Tibial nerve (tissue), 4 donors: ENCODE data around the gene NFKBIE. TPM values are rescaled to one million over a fixed set of nuclear protein-coding genes. Genes with fewer than 3 reads are reported as not detected.

Experiments
- DNase-seq, 2 donors: peaks; one replicate each; pipeline ENCODE4 v3.0.0-alpha.2; 2019; ENCODE audit warnings: low spot score in 2 of 2
- H3K27ac ChIP-seq, 4 donors: fragments of 200-600 bp; sonication (generic) in 3 of 4; one replicate each; pipeline ENCODE4 v1.5.1; 2017 to 2019; ENCODE audit warnings: mild to moderate bottlenecking in 1 of 4
- H3K27me3 ChIP-seq, 2 donors: fragments of 200-600 bp; sonication (generic) in 1 of 2; one replicate each; pipeline versions ENCODE4 v1.5.1 to v1.6.0; 2017 to 2019
- H3K36me3 ChIP-seq, 3 donors: fragments of 200-600 bp; sonication (generic); one replicate each; pipeline ENCODE4 v1.5.1; 2018 to 2019
- H3K4me1 ChIP-seq, 4 donors: fragments of 200-600 bp; sonication (generic) in 3 of 4; one replicate each; pipeline ENCODE4 v1.5.1; 2017 to 2019
- H3K4me3 ChIP-seq, 4 donors: fragments of 200-600 bp; sonication (generic) in 3 of 4; one replicate each; pipeline ENCODE4 v1.5.1; 2017 to 2019; ENCODE audit warnings: mild to moderate bottlenecking in 1 of 4, moderate library complexity in 1 of 4
- H3K9me3 ChIP-seq, 4 donors: fragments of 200-600 bp; sonication (generic) in 3 of 4; one replicate each; pipeline ENCODE4 v1.5.1; 2017 to 2019
- EP300 ChIP-seq, 2 donors: sonication (generic); formaldehyde crosslinking; IDR thresholded peaks; one replicate each; pipeline ENCODE4 v1.6.1; 2017; ENCODE audit warnings: antibody characterized with exemption in 2 of 2, mild to moderate bottlenecking in 1 of 2
- POLR2A ChIP-seq, 2 donors: fragments of 450-650 bp; IDR thresholded peaks; one replicate each; pipeline ENCODE4 v1.6.1; 2017; ENCODE audit warnings: antibody characterized with exemption in 2 of 2, mild to moderate bottlenecking in 2 of 2, moderate library complexity in 2 of 2
- WGBS, 2 donors: methylation state at CpG; one replicate each; pipeline ENCODE4 v1.1.5; 2018; 5-methylcytosine and 5-hydroxymethylcytosine counted together
- total RNA-seq, 4 donors: library from RNA; depleted of rRNA; stranded (reverse); fragments of >200 nt; gene quantifications; one replicate each; pipeline ENCODE4 v1.1.0, GENCODE V29; 2016
- TF ChIP-seq, protein P1 (sequence below), 5 experiments: fragments of 200-600 bp in 3 of 5; fragments of 450-650 bp in 2 of 5; sonication (generic) in 3 of 5; IDR thresholded peaks; one replicate each; pipeline ENCODE4 v1.5.1; 2016 to 2019; ENCODE audit warnings: antibody characterized with exemption in 5 of 5, mild to moderate bottlenecking in 3 of 5, moderate library complexity in 2 of 5

Gene NFKBIE
- total RNA-seq, 4 donors from 2014 or later, result 12.7 to 20.7 (median 16.0) TPM

DNA sequence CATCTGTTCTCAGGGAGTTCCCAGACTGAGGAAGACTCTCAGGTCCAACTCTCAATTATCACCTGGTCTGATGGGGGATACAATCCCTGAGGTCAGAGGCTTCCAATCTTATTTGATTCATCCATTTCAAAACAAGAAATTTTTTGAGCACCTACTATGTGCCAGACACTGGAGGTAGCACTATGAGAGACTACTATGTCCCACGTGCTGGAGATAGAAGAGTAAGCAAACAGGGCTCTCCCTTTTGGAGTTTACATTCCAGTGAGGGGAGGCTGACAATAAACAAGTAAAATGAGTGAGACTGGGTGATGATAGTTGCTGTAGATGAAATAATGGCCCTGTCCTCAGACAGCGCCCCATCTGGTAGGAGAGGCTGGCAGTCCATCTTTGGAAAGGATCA, 21.4 kb upstream of the NFKBIE start:
- no peak overlapping the region for H3K4me3 ChIP-seq
- no peak overlapping the region for H3K27ac ChIP-seq
- no peaks in the 10 kb centered on the region for H3K9me3 ChIP-seq
- peaks cover 0 to 40% of the 10 kb centered on the region in 2 donors for H3K27me3 ChIP-seq
- no peak for DNase-seq
- no peaks in the 10 kb centered on the region for H3K4me1 ChIP-seq
- 54 to 66% methylated on average over 2 of the region's 2 CpGs for WGBS, 2 donors
- TF ChIP-seq POLR2A (IDR thresholded peaks at IDR 0.05) (no peak), EP300 (IDR thresholded peaks at IDR 0.05) (no peak)
- TF ChIP-seq, protein P1, sequence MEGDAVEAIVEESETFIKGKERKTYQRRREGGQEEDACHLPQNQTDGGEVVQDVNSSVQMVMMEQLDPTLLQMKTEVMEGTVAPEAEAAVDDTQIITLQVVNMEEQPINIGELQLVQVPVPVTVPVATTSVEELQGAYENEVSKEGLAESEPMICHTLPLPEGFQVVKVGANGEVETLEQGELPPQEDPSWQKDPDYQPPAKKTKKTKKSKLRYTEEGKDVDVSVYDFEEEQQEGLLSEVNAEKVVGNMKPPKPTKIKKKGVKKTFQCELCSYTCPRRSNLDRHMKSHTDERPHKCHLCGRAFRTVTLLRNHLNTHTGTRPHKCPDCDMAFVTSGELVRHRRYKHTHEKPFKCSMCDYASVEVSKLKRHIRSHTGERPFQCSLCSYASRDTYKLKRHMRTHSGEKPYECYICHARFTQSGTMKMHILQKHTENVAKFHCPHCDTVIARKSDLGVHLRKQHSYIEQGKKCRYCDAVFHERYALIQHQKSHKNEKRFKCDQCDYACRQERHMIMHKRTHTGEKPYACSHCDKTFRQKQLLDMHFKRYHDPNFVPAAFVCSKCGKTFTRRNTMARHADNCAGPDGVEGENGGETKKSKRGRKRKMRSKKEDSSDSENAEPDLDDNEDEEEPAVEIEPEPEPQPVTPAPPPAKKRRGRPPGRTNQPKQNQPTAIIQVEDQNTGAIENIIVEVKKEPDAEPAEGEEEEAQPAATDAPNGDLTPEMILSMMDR (IDR thresholded peaks at IDR 0.05), result no peak
- peaks cover 0 to 23% (median 0%) of the 10 kb centered on the region in 3 donors for H3K36me3 ChIP-seq

DNA sequence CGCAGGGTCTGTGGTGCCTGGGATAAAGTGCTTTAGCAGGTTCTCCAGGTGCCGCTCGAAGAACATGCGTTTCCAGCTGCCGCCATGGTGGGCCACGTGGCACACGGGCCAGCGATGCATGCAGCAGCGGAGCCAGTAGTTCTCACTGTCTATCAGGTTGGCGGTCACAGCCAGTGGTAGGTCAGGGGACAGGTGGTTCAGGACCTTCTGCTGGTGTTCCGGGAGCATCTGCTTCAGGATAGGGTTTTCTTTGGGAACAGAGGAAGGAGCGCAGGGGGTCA, 20.9 kb upstream of the NFKBIE start:
- WGBS, 2 donors, result 90 to 95% methylated on average over 12 of the region's 12 CpGs
- H3K9me3 ChIP-seq, result no peaks in the 10 kb centered on the region
- H3K27ac ChIP-seq, result no peak overlapping the region
- H3K36me3 ChIP-seq, result peaks cover 0 to 23% (median 0%) of the 10 kb centered on the region in 3 donors
- H3K27me3 ChIP-seq, result peaks cover 0 to 35% of the 10 kb centered on the region in 2 donors
- DNase-seq, result no peak
- no peak overlapping the region for H3K4me3 ChIP-seq
- TF ChIP-seq, protein P1 (IDR thresholded peaks at IDR 0.05), result no peak
- TF ChIP-seq EP300 (IDR thresholded peaks at IDR 0.05) (no peak), POLR2A (IDR thresholded peaks at IDR 0.05) (no peak)
- H3K4me1 ChIP-seq, result no peaks in the 10 kb centered on the region

DNA sequence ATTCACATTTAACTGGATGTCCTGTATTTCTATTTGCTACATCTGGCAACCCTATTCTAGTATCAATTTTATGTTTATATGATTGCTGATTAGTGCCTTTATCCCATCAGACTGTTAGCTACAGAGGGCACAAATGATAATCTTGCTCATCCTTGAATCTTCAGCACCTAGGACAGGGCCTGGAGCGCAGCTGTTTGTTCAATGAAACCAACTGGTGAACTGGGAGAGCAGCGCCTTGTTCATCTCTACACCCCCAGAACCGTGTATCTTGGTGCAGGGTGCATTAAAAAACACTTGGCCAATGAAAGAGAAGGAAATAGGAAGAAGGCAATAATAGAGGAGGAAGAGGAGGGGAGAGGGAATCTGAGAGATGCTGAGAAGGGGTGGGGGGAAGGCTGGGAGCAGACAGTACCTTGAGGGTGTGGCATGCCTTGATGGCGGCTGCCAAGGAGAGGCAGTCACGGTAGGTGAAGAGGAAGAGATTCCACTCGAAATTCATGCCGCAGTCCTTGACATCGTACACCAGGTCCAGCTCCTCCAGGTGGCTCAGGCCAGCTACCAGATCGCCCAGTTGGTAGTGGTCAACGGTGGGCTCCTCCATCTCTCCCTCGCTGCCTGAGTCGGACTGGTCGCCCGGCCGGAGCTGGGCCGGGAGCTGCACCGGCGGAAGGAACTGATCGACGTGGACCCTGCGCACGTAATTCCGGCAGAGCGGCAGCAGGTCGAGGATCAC, 20.4 kb upstream of the NFKBIE start:
- no peak for DNase-seq
- 79 to 80% methylated on average over 25 of the region's 25 CpGs for WGBS, 2 donors
- H3K36me3 ChIP-seq, result peaks cover 0 to 23% (median 0%) of the 10 kb centered on the region in 3 donors
- H3K9me3 ChIP-seq, result no peaks in the 10 kb centered on the region
- no peak overlapping the region for H3K27ac ChIP-seq
- H3K4me3 ChIP-seq, result no peak overlapping the region
- TF ChIP-seq POLR2A (IDR thresholded peaks at IDR 0.05) (no peak), EP300 (IDR thresholded peaks at IDR 0.05) (no peak)
- TF ChIP-seq, protein P1 (IDR thresholded peaks at IDR 0.05), result no peak
- H3K4me1 ChIP-seq, result no peaks in the 10 kb centered on the region
- H3K27me3 ChIP-seq, result peaks cover 0 to 31% of the 10 kb centered on the region in 2 donors

DNA sequence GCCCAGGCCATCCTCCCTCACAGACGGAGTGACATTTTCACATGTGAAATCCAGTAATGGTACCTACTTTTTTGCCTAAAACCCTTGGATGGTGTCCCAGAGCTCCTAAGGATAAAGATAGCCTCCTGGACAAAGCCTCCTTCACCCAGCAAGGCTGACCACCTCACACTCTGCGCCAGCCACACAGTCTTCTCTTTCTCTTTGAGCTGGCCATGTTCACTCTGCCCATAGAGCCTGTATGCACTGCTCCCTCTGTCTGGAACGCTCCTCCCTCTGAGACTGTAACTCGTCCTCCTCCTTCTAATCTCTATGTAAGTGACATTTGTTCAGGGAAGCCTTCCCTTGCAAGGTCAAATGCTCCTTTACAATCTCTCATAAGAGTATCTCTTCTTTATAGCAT, 19.5 kb upstream of the NFKBIE start:
- Histone ChIP-seq H3K27ac (no peak overlapping the region), H3K4me1 (no peaks in the 10 kb centered on the region), H3K36me3 (peaks cover 0 to 23% (median 0%) of the 10 kb centered on the region in 3 donors), H3K4me3 (no peak overlapping the region), H3K27me3 (peaks cover 0 to 22% of the 10 kb centered on the region in 2 donors), H3K9me3 (no peaks in the 10 kb centered on the region)
- TF ChIP-seq EP300 (IDR thresholded peaks at IDR 0.05), result no peak
- TF ChIP-seq POLR2A (IDR thresholded peaks at IDR 0.05), result no peak
- TF ChIP-seq, protein P1 (IDR thresholded peaks at IDR 0.05), result no peak
- 64 to 66% methylated on average over 4 of the region's 4 CpGs for WGBS, 2 donors
- DNase-seq, result no peak

DNA sequence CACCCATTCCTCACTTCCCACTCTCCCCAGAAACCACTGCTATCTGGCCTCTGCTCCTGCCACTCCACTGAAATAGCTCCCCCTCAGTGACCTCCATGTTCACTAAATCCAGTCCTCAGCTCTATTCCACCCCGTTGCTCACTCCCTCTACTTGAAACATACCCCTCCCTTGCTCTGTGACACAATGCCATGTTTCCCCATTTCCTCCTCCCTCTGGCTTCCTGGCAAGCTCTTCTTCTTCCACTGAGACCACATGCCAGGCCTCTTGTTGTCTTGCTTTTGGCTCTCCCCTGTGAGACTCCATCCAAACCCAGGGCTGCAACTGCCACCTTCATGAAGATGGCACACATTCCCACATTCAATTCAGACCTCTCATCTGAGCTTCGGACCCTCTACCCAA, 18.8 kb upstream of the NFKBIE start:
- no peak for DNase-seq
- Histone ChIP-seq H3K4me1 (no peaks in the 10 kb centered on the region), H3K27me3 (peaks cover 0 to 15% of the 10 kb centered on the region in 2 donors), H3K4me3 (no peak overlapping the region), H3K36me3 (peaks cover 0 to 23% (median 0%) of the 10 kb centered on the region in 3 donors), H3K27ac (no peak overlapping the region), H3K9me3 (no peaks in the 10 kb centered on the region)
- TF ChIP-seq POLR2A (IDR thresholded peaks at IDR 0.05) (no peak), EP300 (IDR thresholded peaks at IDR 0.05) (no peak)
- TF ChIP-seq, protein P1 (IDR thresholded peaks at IDR 0.05), result no peak
- 53 to 56% methylated on average over 2 of the region's 2 CpGs for whole genome bisulfite sequencing, 2 donors
